Hematopoietic multipotent progenitor cell treated with erythropoietin and hydrocortisone succinate and interleukin-3 and kit ligand, for 8 days (in vitro differentiated cells): ENCODE measurements around the gene CLEC5A.
"Not testable (repeated sequence)": the region's sequence is repeated elsewhere in the genome, so short reads cannot be mapped to it uniquely, and the experiment has no call there.

Experiments used
- DNase-seq: peaks from one replicate; pipeline ENCODE4 v3.0.0-alpha.2; 2015

The CLEC5A gene

GRCh38 chr7:141945356-141945755 is 1.4 kb downstream of the CLEC5A start:
- DNase-seq, result no peak

DNA sequence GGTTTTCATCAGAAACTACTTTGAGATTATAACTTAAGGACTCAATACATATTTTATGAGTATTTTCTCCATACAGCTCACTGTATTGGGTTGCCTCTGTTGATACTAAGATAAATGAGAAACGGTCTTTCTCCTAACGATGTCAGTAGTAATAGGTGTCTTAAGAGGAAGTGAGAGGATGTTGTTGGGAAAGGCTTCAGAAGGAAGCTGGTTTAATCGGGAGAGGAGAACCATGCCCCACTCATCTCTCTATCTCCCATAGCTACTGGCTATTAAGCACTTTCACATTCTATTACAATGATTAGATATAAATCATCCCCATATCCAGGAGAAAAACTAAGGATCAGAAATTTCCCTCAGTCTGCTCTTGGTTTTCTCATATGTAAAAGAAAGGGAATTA is 2.0 kb downstream of the CLEC5A start:
- DNase-seq, result no peak

GRCh38 chr7:141943846-141944245 is 2.9 kb downstream of the CLEC5A start:
- DNase-seq, result no peak

- no peak for DNase-seq
These were observed 5.7 kb downstream of the CLEC5A start for GRCh38 chr7:141941075-141941474.

DNA sequence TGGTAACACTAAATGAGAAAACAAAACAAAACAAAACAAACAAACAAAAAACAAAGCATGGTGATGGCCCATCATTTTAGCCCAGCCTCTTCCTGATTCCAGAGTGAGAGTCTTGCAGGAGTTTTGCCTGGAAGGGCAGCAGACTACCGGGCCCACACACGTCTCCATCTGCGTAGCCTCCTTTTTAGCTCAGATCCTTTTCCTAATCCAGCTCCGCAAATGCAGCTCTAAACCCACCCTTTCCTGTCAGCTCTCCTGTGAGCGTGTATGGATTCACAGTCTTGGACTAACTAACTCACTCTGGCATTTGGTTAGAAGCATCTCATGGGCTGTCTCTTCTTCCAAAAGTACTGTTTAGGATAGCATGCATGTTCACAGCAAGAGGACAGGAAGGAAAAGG is 16.6 kb downstream of the CLEC5A start:
- DNase-seq, result no peak

GRCh38 chr7:141928845-141929195 is 18.0 kb downstream of the CLEC5A start:
- DNase-seq, result no peak

- no peak for DNase-seq
These were observed 18.5 kb downstream of the CLEC5A start for GRCh38 chr7:141928146-141928844.

- no peak for DNase-seq
These were observed 26.5 kb downstream of the CLEC5A start for GRCh38 chr7:141920281-141920680.

DNA sequence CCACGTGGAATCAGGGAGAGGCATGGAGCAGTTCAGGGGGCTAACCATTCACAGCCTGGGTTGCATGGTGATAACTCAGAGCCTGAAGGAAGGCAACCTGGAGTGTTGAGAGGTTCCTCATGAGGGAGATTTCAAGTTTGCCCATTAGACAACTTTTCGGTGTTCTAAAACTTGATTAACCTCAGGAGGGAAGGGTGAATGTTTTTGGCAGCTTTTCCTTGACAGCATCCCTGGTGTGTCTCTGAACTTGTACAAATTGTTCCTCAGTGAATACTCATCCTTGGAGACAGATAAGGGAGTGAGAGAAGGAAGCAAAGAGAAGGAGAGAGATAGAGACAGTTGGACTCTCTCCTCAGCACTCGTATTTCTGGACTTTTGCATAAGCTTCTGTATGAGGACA is 30.7 kb downstream of the CLEC5A start, which contains the start of gene OR9A4:
OR9A4 (plus strand) TSS at position 301 of the 400 bp plus-strand sequence. CDS start 2,477 bp downstream, outside the sequence.
- DNase-seq, result no peak

DNA sequence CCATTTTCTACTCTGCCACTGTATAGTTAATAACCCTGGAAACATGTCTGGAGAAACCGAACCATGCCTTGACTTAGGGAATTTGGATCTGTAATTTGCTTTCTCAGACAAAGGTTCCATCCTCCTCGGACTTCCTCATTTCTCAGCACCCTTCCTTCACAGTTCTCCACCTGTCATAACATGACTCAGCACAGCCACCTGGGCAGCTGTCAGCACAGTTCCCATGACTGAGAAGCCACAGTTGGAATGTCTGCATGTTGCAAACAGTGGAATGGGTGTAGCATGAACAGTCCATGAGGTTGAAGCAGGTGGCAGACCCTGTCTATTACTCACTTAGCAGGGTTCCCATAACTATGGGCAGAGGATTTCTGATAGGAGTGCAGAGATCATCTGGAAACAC is 31.2 kb downstream of the CLEC5A start:
- DNase-seq, result no peak

DNA sequence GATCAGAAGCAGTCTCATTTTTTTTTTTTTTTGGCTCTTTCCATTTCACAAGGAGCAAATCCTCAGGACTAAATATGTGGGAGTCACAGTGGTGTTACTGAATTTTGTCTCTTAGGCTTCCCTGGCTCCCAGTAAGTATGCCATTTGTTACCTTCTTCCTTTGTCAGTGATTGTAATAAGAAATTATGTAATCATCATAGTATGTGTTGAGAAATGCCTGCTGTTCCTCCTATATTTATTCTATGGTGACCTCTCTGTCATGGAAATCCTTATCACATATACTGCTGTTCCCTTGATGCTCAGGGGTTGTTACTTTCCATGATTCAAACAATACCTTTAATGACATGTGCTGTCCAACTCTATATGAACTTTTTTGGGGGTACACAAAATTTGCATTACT is 35.4 kb downstream of the CLEC5A start:
- DNase-seq, result no peak

DNA sequence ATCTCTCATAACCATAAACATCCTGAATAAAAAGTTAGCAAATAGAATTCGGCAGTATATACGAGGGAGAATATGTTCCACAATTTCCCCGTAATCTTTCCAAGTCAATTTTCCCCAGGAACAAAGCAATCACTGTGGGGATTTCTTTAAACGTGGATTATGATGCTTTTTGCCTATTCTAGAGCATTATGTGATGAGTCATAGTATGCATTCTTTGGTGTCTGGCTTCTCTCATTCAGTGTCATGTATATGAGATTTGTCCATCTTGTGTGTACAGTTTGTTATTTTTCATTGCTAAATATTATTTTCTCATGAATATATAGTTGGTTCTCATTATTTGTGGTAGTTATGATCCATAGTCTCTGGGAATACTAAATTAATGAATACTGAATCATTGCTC is 40.5 kb downstream of the CLEC5A start:
- DNase-seq, result no peak

GRCh38 chr7:141899366-141899765 is 47.4 kb downstream of the CLEC5A start:
- not testable (repeated sequence) for DNase-seq

DNA sequence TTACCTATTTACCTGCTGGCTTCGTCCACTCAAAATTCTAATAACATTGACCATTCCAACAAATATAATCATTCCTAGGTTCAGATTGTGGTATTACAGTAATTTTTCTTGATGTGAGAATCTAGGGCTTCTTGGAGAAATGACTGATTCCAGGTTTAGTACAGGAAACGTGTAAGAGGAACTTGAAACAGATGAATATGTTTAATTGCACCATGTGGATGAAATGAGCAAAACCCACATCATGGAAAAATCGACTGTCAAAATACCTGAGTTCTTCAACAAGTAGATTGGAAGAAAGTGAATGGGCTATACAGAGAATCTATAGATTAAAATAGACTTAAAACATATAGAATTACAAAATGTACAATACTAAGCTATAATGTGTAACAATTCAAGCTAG is 55.4 kb downstream of the CLEC5A start:
- DNase-seq, result no peak

DNA sequence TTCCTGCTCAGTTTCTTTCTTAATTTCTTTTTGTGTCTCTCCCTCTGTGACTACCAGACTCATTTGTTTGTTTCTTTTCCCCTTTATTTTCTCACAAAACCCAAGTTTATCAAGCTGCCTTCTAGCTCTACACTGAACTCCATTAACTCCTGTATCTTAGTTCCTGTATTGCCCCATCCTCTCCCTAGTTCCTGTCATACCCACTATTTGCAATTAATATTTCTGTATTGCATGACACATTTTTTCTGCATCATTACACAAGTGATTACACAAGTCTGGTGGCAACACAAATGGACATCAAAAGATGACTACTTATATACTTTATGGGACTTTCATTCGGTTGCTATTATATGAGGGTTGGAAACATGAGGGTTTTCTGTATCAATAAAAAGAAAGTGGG is 57.5 kb downstream of the CLEC5A start:
- no peak for DNase-seq

DNA sequence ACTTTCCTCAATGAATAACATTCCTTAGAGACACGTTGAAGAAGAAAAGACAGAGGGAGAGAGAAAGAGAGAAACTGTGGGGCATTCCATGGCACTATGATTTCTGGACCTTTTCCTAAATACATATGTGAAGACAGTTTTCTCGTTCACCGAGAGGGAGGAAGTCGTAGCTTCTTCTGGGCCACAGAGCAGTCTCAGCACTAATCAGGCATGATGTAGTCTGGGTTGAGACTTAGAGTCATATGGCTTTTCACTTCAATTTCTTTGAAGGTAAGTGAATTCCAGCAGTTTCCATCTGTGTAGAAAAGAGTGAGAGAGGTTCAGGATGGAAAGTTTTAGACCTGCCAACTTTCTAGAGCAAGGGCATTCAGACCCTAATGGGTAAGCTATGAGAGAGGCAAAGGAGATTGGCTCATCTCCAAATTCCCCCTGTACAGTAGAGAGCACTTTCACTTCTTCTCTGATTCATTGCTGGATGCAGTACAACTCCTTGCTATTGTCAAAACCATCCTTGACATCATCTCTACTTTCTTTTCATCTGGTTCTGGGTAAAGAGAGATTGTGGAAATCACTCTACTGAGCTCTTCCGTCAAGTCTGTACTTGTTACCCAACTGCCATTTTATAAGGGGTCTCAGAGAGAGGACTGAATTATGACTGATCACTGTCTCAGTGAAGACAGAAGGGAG is 62.1 kb downstream of the CLEC5A start:
- no peak for DNase-seq

GRCh38 chr7:141880960-141881359 is 65.8 kb downstream of the CLEC5A start:
- no peak for DNase-seq

DNA sequence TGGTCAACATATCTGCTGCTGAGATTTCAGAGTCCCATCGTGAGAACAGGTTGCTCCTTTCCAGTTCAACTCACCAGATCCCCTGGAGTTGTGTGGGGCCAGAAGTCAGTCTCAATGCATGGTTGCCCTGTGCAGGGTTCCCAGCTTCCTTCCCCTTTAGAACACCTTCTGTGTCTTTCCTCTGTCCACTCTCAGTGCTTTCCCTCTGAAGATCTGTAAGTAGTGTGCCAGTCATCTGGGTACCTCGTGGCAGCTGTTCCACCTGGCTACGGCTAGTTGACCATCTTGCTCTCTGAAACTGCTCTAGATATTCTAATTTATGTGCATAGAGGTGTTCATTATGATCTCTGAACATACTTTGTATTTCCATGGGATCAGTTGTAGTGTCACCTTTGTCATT is 69.4 kb downstream of the CLEC5A start:
- no peak for DNase-seq
